Panc1 (cell line): ENCODE data around the gene DNM3.

Experiments
- SIN3A ChIP-seq: IDR thresholded peaks from 2 replicates; pipeline ENCODE4 v1.6.1; 2012; ENCODE audit warnings: low read depth, mild to moderate bottlenecking, low read length, moderate library complexity, borderline replicate concordance; ENCODE audit not compliant: insufficient read depth
- TF ChIP-seq, protein P1 (sequence below): fragments of 450-650 bp; IDR thresholded peaks from 2 replicates; pipeline ENCODE4 v1.5.1; 2017; ENCODE audit warnings: mild to moderate bottlenecking

DNA sequence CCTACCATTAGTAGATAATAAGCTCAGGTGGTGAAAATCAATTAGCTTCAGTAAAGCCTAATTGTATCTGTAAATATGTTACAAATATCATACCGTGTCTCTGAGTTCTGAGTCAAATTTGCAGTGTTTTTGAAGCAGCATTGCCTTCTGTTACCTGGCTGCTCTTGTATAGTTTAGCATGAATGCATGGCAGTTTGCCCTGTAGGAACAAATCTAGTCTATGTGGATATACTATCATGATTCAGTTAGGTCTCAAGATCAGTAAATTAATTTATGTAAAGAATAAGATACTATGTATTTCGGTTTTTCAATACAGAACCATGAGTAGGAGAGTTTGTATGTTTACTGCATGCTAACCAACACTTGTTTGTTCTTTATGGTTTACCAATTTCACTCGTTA is 338.6 kb downstream of the DNM3 start:
- TF ChIP-seq, protein P1, sequence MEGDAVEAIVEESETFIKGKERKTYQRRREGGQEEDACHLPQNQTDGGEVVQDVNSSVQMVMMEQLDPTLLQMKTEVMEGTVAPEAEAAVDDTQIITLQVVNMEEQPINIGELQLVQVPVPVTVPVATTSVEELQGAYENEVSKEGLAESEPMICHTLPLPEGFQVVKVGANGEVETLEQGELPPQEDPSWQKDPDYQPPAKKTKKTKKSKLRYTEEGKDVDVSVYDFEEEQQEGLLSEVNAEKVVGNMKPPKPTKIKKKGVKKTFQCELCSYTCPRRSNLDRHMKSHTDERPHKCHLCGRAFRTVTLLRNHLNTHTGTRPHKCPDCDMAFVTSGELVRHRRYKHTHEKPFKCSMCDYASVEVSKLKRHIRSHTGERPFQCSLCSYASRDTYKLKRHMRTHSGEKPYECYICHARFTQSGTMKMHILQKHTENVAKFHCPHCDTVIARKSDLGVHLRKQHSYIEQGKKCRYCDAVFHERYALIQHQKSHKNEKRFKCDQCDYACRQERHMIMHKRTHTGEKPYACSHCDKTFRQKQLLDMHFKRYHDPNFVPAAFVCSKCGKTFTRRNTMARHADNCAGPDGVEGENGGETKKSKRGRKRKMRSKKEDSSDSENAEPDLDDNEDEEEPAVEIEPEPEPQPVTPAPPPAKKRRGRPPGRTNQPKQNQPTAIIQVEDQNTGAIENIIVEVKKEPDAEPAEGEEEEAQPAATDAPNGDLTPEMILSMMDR: no peak
- TF ChIP-seq SIN3A: no peak
